ENCODE data around the gene PFKP.

The PFKP gene

GRCh38 chr10:3117486-3117885, 50.1 kb downstream of the PFKP start:
- Histone ChIP-seq H3K9me3 (ENCODE audit: control insufficient read depth, insufficient read depth, low read length) (no peaks in the 10 kb centered on the region), H3K36me3 (ENCODE audit: insufficient read depth, low read length) (peaks cover 38% of the 10 kb centered on the region), H3K4me1 (ENCODE audit: insufficient read depth, low read length) (no peaks in the 10 kb centered on the region), H3K9ac (ENCODE audit: low read depth, low read length) (no peak overlapping the region)

- Histone ChIP-seq H3K9ac (ENCODE audit: low read depth, low read length) (no peak overlapping the region), H3K36me3 (ENCODE audit: insufficient read depth, low read length) (peaks cover 42% of the 10 kb centered on the region), H3K4me1 (ENCODE audit: insufficient read depth, low read length) (no peaks in the 10 kb centered on the region), H3K9me3 (ENCODE audit: control insufficient read depth, insufficient read depth, low read length) (no peaks in the 10 kb centered on the region)
Observed at GRCh38 chr10:3118641-3119091, 51.3 kb downstream of the PFKP start.

- H3K36me3 ChIP-seq (ENCODE audit: insufficient read depth, low read length) = peaks cover 36% of the 10 kb centered on the region
- H3K9me3 ChIP-seq (ENCODE audit: control insufficient read depth, insufficient read depth, low read length) = no peaks in the 10 kb centered on the region
- H3K4me1 ChIP-seq (ENCODE audit: insufficient read depth, low read length) = no peaks in the 10 kb centered on the region
- no peak overlapping the region for H3K9ac ChIP-seq (ENCODE audit: low read depth, low read length)
Observed at GRCh38 chr10:3119796-3120459, 52.6 kb downstream of the PFKP start.

DNA sequence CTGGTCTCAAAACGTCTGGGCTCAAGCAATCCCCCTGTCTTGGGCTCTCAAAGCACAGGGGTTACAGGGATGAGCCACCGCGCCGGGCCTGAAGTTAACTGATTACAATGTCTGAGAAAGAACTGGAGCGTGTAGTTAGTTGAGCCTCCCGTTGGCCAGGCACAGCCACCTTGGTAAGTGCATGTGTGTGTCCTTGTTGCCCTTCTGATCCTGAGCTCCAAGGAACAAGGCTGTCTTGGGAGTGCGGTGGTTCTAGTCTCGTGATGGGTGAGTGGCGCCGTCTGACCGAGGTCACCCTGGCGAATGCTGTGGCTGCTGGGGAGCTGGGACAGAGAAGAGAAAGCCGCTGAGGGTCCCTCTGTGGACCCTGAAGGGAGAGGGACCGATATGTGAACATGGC, 54.7 kb downstream of the PFKP start:
- H3K4me1 ChIP-seq (ENCODE audit: insufficient read depth, low read length) = no peaks in the 10 kb centered on the region
- H3K9me3 ChIP-seq (ENCODE audit: control insufficient read depth, insufficient read depth, low read length) = no peaks in the 10 kb centered on the region
- peaks cover 31% of the 10 kb centered on the region for H3K36me3 ChIP-seq (ENCODE audit: insufficient read depth, low read length)
- no peak overlapping the region for H3K9ac ChIP-seq (ENCODE audit: low read depth, low read length)

- H3K9me3 ChIP-seq (ENCODE audit: control insufficient read depth, insufficient read depth, low read length) = no peaks in the 10 kb centered on the region
- peaks cover 25% of the 10 kb centered on the region for H3K36me3 ChIP-seq (ENCODE audit: insufficient read depth, low read length)
- H3K9ac ChIP-seq (ENCODE audit: low read depth, low read length) = no peak overlapping the region
- H3K4me1 ChIP-seq (ENCODE audit: insufficient read depth, low read length) = no peaks in the 10 kb centered on the region
Observed at GRCh38 chr10:3122486-3123205, 55.3 kb downstream of the PFKP start.

GRCh38 chr10:3123571-3124411, 56.4 kb downstream of the PFKP start:
- Histone ChIP-seq H3K36me3 (ENCODE audit: insufficient read depth, low read length) (peaks cover 21% of the 10 kb centered on the region), H3K9ac (ENCODE audit: low read depth, low read length) (no peak overlapping the region), H3K9me3 (ENCODE audit: control insufficient read depth, insufficient read depth, low read length) (no peaks in the 10 kb centered on the region), H3K4me1 (ENCODE audit: insufficient read depth, low read length) (no peaks in the 10 kb centered on the region)

DNA sequence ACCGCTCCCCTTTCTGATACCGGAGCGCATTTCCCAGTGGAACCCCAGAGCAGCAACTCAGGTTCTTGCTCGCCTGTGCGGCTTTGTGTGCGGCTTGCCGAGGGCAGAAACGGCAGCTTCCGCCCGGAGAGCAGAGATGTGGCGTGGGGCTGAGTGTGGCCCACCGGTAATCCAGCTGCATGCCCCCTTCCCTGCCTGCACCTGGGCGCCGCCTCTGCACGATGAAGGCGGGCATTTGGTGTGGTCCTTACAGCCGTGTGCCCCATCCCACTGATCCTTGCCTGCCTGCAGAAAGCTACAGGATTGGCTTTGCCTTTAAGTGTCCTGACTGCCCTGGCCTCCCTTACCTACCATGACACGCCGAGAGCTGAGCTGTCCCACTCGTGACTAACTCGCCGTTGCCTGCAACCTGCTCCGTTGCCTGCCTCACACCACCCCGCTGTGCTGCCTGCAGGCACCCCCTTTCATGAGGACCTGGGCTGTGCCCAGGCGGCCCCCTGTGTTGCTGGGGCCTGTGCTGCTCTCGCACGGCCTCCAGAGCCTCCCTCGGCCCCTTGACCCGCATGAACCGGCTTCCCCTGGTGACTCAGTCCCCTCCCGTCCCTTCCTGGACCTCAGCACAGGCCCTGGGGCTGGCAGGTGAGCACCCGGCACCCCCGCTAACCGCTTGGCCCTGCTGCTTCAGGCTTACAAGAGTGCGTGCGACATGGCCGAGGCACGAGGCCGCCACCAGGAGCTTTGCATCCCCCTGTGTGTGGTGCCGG, 57.2 kb downstream of the PFKP start:
- Histone ChIP-seq H3K9ac (ENCODE audit: low read depth, low read length) (no peak overlapping the region), H3K9me3 (ENCODE audit: control insufficient read depth, insufficient read depth, low read length) (no peaks in the 10 kb centered on the region), H3K36me3 (ENCODE audit: insufficient read depth, low read length) (peaks cover 21% of the 10 kb centered on the region), H3K4me1 (ENCODE audit: insufficient read depth, low read length) (no peaks in the 10 kb centered on the region)

DNA sequence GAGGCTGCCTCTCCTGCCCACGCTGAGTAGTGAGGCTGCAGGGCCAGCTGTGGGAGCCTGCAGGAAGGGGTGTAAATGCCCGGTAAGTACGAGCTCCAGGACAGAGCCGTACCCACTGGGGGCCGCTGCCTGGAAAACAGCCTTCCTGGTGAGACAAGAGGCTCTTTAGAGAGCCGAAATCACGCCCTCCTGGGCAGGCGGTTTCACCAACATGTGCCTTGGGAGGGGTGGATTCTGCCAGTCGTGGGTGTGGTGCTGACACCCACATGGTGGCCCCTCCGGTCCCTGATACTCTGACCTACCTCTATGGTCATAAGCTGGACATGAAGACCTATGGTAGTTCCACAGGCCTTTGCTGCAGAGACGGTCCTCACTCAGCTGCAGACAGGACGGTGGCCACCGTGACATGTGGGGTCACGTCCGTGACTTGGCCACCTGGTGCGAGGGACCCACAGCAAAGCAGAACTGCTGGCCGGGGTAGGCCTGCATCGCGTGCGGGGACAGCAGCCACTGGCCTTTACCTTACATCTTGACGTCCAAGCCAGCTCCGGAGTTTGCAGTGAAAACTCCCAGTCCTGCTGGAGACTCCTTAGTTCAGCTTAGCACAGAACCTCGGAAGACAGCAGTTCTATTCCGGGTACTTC, 58.3 kb downstream of the PFKP start:
- Histone ChIP-seq H3K9me3 (ENCODE audit: control insufficient read depth, insufficient read depth, low read length) (no peaks in the 10 kb centered on the region), H3K4me1 (ENCODE audit: insufficient read depth, low read length) (no peaks in the 10 kb centered on the region), H3K9ac (ENCODE audit: low read depth, low read length) (no peak overlapping the region), H3K36me3 (ENCODE audit: insufficient read depth, low read length) (peaks cover 21% of the 10 kb centered on the region)

GRCh38 chr10:3126249-3126648, 58.9 kb downstream of the PFKP start:
- no peak overlapping the region for H3K9ac ChIP-seq (ENCODE audit: low read depth, low read length)
- H3K4me1 ChIP-seq (ENCODE audit: insufficient read depth, low read length) = no peaks in the 10 kb centered on the region
- no peaks in the 10 kb centered on the region for H3K9me3 ChIP-seq (ENCODE audit: control insufficient read depth, insufficient read depth, low read length)
- peaks cover 15% of the 10 kb centered on the region for H3K36me3 ChIP-seq (ENCODE audit: insufficient read depth, low read length)

DNA sequence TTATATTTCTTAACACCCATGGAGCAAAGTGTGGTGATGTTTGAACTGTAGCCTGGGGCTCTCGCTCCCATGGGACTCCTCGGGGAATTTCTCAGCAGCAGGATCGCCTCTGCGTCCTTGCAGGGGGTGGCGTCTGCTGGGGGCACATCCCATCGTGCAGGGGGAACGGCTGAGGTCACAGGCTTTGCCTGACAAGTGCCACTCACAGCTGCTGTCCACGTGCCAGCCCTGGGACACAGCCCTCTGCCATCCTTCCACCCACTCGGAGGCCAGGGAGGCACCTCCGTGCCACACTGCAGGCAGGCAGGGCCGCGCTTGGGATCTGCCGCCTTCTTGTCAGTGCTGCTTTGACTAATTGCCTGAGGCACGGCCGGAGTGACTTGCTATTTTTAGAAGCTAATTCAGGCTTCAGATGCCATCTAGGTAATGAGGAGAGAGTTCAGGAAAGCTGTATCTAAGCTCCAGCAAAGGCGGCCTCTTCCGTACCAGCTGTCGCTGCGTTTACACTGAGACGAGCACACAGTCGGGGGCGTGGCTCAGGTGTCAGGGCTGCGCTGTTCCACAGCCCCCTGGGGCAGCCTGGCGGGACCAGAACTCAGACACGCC, 59.5 kb downstream of the PFKP start:
- no peak overlapping the region for H3K9ac ChIP-seq (ENCODE audit: low read depth, low read length)
- no peaks in the 10 kb centered on the region for H3K9me3 ChIP-seq (ENCODE audit: control insufficient read depth, insufficient read depth, low read length)
- H3K36me3 ChIP-seq (ENCODE audit: insufficient read depth, low read length) = peaks cover 18% of the 10 kb centered on the region

GRCh38 chr10:3127921-3128320, 60.6 kb downstream of the PFKP start:
- Histone ChIP-seq H3K36me3 (ENCODE audit: insufficient read depth, low read length) (peaks cover 18% of the 10 kb centered on the region), H3K9me3 (ENCODE audit: control insufficient read depth, insufficient read depth, low read length) (no peaks in the 10 kb centered on the region), H3K4me1 (ENCODE audit: insufficient read depth, low read length) (no peaks in the 10 kb centered on the region), H3K9ac (ENCODE audit: low read depth, low read length) (no peak overlapping the region)

More for the DNA sequence above, 59.5 kb downstream of the PFKP start:
- no peaks in the 10 kb centered on the region for H3K4me1 ChIP-seq (ENCODE audit: insufficient read depth, low read length)

DNA sequence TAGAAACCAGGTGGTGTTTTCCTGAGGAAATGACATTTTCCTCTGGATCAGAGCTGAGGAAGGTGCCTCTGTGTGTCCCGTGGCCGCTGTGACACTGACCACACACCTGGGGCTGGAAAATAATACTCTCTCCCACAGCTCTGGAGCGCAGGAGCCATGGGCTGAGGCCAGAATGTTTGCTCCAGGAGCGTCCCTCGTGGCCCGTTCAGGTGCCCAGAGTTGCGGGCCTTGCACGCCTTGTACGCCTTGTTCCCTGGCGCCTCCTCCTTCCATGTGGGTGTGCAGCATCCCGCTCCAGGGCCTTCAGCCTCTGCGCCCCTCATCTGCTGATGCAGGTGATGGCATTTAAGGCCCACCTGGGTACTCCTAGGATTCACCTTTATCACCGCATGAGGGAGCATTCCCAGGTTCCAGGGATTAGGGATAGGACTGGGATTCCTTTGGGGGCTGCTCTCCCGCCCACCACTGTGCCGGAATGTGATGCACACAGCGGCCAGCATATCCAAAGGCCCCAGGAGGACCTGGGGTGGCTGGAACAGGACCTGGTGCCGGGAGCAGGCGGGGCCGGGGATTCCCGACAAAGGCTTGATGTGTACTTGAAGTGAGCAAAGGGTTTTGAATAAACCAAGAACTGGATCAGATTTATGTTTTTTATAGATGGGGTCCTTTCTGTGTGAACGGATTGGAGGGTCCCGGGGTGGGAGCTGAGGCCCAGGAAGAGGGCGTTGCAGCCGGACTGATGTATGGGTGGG, 61.2 kb downstream of the PFKP start:
- Histone ChIP-seq H3K9me3 (ENCODE audit: control insufficient read depth, insufficient read depth, low read length) (no peaks in the 10 kb centered on the region), H3K36me3 (ENCODE audit: insufficient read depth, low read length) (peaks cover 19% of the 10 kb centered on the region), H3K9ac (ENCODE audit: low read depth, low read length) (no peak overlapping the region), H3K4me1 (ENCODE audit: insufficient read depth, low read length) (no peaks in the 10 kb centered on the region)
